GM23248 (cell line): Measurements from ENCODE around the gene TTI1.

ENCODE experiments used
- EZH2 ChIP-seq: fragments of 200-600 bp; sonication (generic); IDR thresholded peaks from 2 replicates; pipeline ENCODE4 v1.6.1; 2018; ENCODE audit warnings: antibody characterized with exemption, mild to moderate bottlenecking; ENCODE audit not compliant: insufficient read depth, poor library complexity, severe bottlenecking
- EZH2phosphoT487 ChIP-seq: fragments of 200-600 bp; sonication (generic); IDR thresholded peaks from 2 replicates; pipeline ENCODE4 v1.6.1; 2018; ENCODE audit warnings: antibody characterized with exemption, moderate library complexity, mild to moderate bottlenecking, low read depth; ENCODE audit not compliant: insufficient read depth

GRCh38 chr20:37948956-37949355, 84.3 kb downstream of the TTI1 start:
- TF ChIP-seq EZH2phosphoT487 (no peak), EZH2 (no peak)
